Erythroblast (primary cell): ENCODE results near the gene CDK8.
A peak's percentile ranks its signal among the peaks of the same experiment; 100 is the strongest.

Experiments used
- DNase-seq, 2 experiments: peaks; one replicate each; lab custom pipeline; 2025; lab: John Stamatoyannopoulos, UW
- GATA1 ChIP-seq: IDR thresholded peaks from 2 replicates; pipeline ENCODE4 v1.6.1; 2011; ENCODE audit warnings: low read depth, mild to moderate bottlenecking, control low read depth, low read length, moderate library complexity
- POLR2A ChIP-seq: IDR thresholded peaks from 2 replicates; pipeline ENCODE4 v1.6.1; 2011; ENCODE audit warnings: mild to moderate bottlenecking, low read length

CDK8 gene

GRCh38 chr13:26253787-26254582 lies at the start of gene CDK8:
TSS of gene CDK8 (plus strand) at chr13:26254129. CDS start at chr13:26254642, 513 bp downstream.
- TF ChIP-seq POLR2A (peak; percentile 88), GATA1 (no peak)

GRCh38 chr13:26208287-26208686 lies 45.6 kb upstream of the CDK8 start:
- no peak for TF ChIP-seq POLR2A
- TF ChIP-seq GATA1, result no peak
- DNase-seq, result no peak

More at GRCh38 chr13:26253787-26254582, at the start of gene CDK8:
- DNase-seq, result peak; percentile 96

GRCh38 chr13:26213345-26213744 lies 40.6 kb upstream of the CDK8 start:
- TF ChIP-seq POLR2A (no peak), GATA1 (no peak)
- DNase-seq, result no peak

DNA sequence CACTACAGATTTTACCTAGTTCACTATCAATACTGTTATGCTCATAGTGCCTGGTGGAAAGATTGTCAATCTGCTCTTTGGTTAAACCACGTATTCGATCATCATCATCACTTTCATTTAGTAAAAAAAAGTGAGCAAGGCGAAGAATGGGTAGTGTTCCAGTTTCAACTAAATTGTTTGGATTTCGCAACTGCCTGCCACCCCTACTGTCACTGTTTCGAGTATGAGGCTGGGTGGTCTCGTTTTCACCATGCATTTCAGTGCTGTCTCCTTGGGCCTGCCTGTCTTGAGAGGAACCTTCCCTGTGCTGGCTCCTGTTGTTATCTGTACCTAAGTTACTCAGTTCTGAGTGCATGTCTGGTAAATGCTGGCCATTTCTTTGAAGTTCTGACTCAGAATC lies 39.9 kb upstream of the CDK8 start:
- TF ChIP-seq GATA1, result no peak
- peak; percentile 17 for TF ChIP-seq POLR2A
- no peak for DNase-seq

- TF ChIP-seq POLR2A (no peak), GATA1 (no peak)
Measured at GRCh38 chr13:26216042-26216441, 37.9 kb upstream of the CDK8 start.

DNA sequence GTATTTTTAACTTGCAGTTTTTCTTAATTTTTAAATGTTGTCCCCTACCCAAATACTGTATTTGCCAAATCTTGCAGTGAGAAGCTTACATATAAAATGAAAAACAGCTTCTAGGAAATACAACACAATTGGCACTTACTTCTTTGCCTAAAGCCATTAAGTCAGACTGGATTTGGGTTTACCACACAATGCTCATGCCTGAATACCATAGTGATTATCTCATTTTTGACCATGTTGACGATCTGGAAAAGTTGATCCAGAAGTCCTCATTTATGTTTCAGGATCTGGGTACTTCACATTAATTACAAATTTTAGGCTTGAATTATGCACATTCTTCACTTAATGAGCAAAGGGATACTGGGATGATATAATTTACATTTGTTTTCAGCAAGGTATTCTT lies 34.2 kb upstream of the CDK8 start:
- DNase-seq, result no peak
- TF ChIP-seq GATA1, result no peak
- no peak for TF ChIP-seq POLR2A

More at GRCh38 chr13:26216042-26216441, 37.9 kb upstream of the CDK8 start:
- DNase-seq, result no peak

DNA sequence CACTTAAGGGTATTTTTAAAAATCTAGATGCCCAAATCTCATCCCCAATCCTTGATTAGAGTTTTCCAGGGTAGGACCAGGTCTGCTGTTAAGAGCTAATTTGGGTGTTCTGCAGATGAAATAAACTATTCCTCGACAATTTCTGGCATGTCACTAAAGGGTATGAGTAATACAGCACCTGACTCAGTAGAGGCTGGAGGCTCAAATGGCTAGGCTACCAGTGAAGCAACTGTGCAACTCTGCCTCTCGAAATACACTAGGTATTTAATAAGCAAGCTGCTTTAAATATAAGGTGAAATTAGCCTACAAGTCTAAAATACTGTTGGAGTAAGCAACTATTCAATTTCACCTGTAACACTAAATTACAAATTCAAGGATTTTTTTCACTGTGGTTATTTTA lies 33.4 kb upstream of the CDK8 start:
- peak; percentile 44 to 67 for DNase-seq
- TF ChIP-seq GATA1 (no peak), POLR2A (no peak)

DNA sequence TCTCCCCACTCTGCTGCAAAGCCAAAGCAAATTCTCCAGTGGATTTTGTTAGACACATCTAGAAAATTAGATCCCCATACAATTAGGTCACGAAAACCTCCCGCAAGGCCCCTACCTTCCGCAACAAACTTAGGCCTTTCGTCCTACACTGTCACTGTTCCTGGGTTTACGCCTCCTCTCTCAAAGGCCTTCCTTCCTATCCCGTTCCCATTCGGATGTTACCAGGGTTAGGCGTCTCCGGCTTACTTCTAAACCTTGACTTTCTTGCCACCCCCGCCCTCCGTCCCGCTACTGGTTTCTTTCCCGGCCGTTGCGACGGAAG lies 32.6 kb upstream of the CDK8 start:
- no peak for DNase-seq

GRCh38 chr13:26221721-26222519 lies 32.0 kb upstream of the CDK8 start, which contains the start of gene RNF6:
TSS of gene RNF6 (minus strand) at chr13:26222314. CDS start at chr13:26219649, 2,665 bp downstream.
- TF ChIP-seq GATA1 (no peak), POLR2A (peak; percentile 92)
- DNase-seq, result peak; percentile 97

More for the DNA sequence above, 32.6 kb upstream of the CDK8 start:
- TF ChIP-seq POLR2A (no peak), GATA1 (no peak)

- no peak for DNase-seq
- TF ChIP-seq GATA1 (no peak), POLR2A (peak; percentile 13)
Measured at GRCh38 chr13:26222520-26223046, 31.3 kb upstream of the CDK8 start.

GRCh38 chr13:26225896-26226617 lies 27.9 kb upstream of the CDK8 start:
- TF ChIP-seq POLR2A (no peak), GATA1 (no peak)
- DNase-seq, result peak in 1 of 2 experiments; percentile 62

DNA sequence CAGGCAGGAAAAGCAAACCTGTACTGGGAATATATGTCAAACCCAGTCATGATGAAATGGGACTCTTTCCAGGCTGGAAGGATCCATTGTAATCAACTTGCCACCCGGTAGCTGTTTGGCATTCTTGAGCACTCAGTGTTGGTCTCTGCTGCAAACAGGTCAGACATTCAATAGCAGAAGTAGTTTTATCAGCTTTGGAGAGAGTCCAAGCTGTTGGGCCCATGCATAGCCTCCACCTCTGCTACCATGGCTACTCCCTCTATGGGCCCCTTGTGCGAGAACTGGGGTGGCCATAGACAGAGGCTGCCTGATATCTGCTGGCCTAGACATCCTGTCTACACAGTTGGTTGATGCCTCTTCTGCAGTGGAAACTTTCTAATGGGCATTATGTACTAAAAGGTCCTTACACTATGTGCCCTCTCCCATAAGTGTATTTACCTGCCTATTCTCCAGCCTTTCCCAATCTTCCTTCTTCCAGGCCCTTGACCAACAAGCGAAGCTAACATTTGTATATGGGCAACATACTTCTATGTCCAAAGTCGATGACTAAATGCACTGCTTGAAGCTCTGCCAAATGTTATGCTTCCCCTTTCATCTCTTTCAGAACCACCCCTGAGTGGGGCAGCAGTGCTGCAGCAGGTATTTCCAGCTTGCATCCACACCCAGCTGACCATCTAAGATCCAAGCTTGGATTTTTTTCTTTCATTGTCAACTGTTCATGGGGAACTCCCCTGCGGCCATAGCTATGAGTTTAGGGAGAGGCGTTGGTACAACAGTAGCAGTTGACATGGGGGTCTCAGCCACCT lies 26.6 kb upstream of the CDK8 start:
- DNase-seq, result peak; percentile 71 to 85
- no peak for TF ChIP-seq POLR2A
- TF ChIP-seq GATA1, result no peak
